Mammary epithelial cell (primary cell): ENCODE results near the gene YTHDC2.

Experiments used
- EZH2 ChIP-seq: IDR thresholded peaks from 2 replicates; pipeline ENCODE4 v1.6.1; 2012; ENCODE audit warnings: low read length, inconsistent platforms, borderline replicate concordance
- TF ChIP-seq, protein P1 (sequence below), 2 donors: IDR thresholded peaks in 1 of 2; conservative IDR thresholded peaks in 1 of 2; 2 replicates each; pipeline ENCODE4 v1.5.1; 2011 to 2012; ENCODE audit warnings: inconsistent platforms in 2 of 2, low read length in 2 of 2, mild to moderate bottlenecking in 2 of 2, control low read depth in 1 of 2, low read depth in 1 of 2; ENCODE audit not compliant: insufficient read depth in 1 of 2; ENCODE audit errors: extremely low read depth in 1 of 2

DNA sequence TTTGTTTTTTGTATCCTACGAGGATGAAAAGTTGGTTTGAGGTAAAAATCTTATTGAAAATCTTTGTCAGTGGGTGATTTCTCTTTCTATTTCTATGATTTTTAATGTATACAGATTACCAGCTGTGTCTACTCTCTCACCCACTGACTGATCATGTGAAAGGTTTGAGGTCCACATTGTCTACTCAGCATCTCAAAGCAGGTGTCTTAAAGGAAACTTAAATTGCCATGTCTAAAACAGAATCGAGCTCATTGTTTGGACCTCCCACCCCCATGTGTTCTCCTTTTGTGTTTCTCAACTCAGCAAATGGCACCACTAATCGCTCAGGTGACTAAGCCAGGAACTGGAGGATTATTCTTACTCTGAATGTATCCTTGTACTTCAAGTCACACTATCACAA is 121.5 kb downstream of the YTHDC2 start:
- TF ChIP-seq, protein P1, sequence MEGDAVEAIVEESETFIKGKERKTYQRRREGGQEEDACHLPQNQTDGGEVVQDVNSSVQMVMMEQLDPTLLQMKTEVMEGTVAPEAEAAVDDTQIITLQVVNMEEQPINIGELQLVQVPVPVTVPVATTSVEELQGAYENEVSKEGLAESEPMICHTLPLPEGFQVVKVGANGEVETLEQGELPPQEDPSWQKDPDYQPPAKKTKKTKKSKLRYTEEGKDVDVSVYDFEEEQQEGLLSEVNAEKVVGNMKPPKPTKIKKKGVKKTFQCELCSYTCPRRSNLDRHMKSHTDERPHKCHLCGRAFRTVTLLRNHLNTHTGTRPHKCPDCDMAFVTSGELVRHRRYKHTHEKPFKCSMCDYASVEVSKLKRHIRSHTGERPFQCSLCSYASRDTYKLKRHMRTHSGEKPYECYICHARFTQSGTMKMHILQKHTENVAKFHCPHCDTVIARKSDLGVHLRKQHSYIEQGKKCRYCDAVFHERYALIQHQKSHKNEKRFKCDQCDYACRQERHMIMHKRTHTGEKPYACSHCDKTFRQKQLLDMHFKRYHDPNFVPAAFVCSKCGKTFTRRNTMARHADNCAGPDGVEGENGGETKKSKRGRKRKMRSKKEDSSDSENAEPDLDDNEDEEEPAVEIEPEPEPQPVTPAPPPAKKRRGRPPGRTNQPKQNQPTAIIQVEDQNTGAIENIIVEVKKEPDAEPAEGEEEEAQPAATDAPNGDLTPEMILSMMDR (conservative IDR thresholded peaks at IDR 0.05 in 1 of 2, IDR thresholded peaks at IDR 0.05 in 1 of 2; ENCODE audit: extremely low read depth in 1 of 2, insufficient read depth in 1 of 2, low read depth in 1 of 2, low read length in 2 of 2): no peak
- no peak for TF ChIP-seq EZH2
